GM12878 (cell line): ENCODE results near the gene NXN. TPM values are rescaled to one million over a fixed set of nuclear protein-coding genes. Genes with fewer than 3 reads are reported as not detected.

ENCODE experiments used
- ATAC-seq: fragments of 200-7000 bp; cut with Tn5 transposase; 3 replicates; pipeline ENCODE4 v1.9.1; 2020; ENCODE audit warnings: mild to moderate bottlenecking, moderate library complexity
- BruUV-seq: library from RNA; stranded (reverse); fragments of 400-500 nt; replicated peaks from 2 replicates; lab custom pipeline; 2021; lab: Mats Ljungman, UMichigan
- CTCF ChIA-PET: fragments of 300-600 bp; sonication (Branson Sonifier 250); formaldehyde crosslinking; extraction: SDS; loops from one replicate; lab custom pipeline; 2021; ENCODE audit warnings: inconsistent platforms; lab: Yijun Ruan, JAX
- POLR2A ChIA-PET: fragments of 350-600 bp; formaldehyde crosslinking; extraction: SDS; loops from one replicate; lab custom pipeline; 2021; ENCODE audit warnings: inconsistent platforms; lab: Charles Lee
- RAD21 ChIA-PET: fragments of 300-600 bp; sonication (Branson Sonifier 250); formaldehyde crosslinking; loops from one replicate; lab custom pipeline; 2023; ENCODE audit warnings: antibody characterized with exemption; ENCODE audit not compliant: unreplicated experiment; lab: Charles Lee
- SMC1A ChIA-PET: fragments of 300-600 bp; sonication (Branson Sonifier 250); formaldehyde crosslinking; loops from one replicate; lab custom pipeline; 2023; ENCODE audit not compliant: unreplicated experiment, uncharacterized antibody; lab: Charles Lee
- DNase-seq: peaks from one replicate; pipeline ENCODE4 v3.0.0-alpha.2; 2011; ENCODE audit warnings: low read depth, low spot score
- FAIRE-seq: peaks from 3 replicates; lab custom pipeline; 2011; peaks lifted over from hg19 to GRCh38; lab: Jason Lieb, UNC
- H2AFZ ChIP-seq: 2 replicates; pipeline ENCODE4 v1.6.0; 2011; ENCODE audit warnings: low read depth, low read length, control low read depth; ENCODE audit not compliant: control insufficient read depth
- H3K27ac ChIP-seq: 2 replicates; pipeline ENCODE4 v1.5.1; 2011; ENCODE audit warnings: control low read depth; ENCODE audit not compliant: control insufficient read depth, insufficient read depth
- H3K27me3 ChIP-seq, 2 experiments: replicated peaks in 1 of 2; 2 replicates each; pipeline versions ENCODE4 v1.6.0 to v1.6.1; 2011; ENCODE audit warnings: low read length in 1 of 2; ENCODE audit not compliant: control insufficient read depth in 2 of 2, insufficient read depth in 2 of 2
- H3K36me3 ChIP-seq, 2 experiments: 2 replicates each; pipeline ENCODE4 v1.5.1; 2011; ENCODE audit warnings: low read length in 1 of 2; ENCODE audit not compliant: control insufficient read depth in 2 of 2, insufficient read depth in 2 of 2
- H3K4me1 ChIP-seq: 2 replicates; pipeline ENCODE4 v1.6.1; 2011; ENCODE audit warnings: mild to moderate bottlenecking, low read length, moderate library complexity, mixed read lengths; ENCODE audit not compliant: control insufficient read depth, insufficient read depth
- H3K4me2 ChIP-seq: 2 replicates; pipeline ENCODE4 v1.6.0; 2011; ENCODE audit warnings: control low read depth; ENCODE audit not compliant: control insufficient read depth, insufficient read depth
- H3K4me3 ChIP-seq: fragments of 200-600 bp; sonication (generic); 2 replicates; pipeline ENCODE4 v1.5.1; 2016
- H3K79me2 ChIP-seq: 2 replicates; pipeline ENCODE4 v1.6.0; 2011; ENCODE audit warnings: low read length; ENCODE audit not compliant: control insufficient read depth, insufficient read depth
- H3K9ac ChIP-seq: 2 replicates; pipeline ENCODE4 v1.8.0; 2011; ENCODE audit warnings: low read length, control low read depth, mixed read lengths; ENCODE audit not compliant: control insufficient read depth, insufficient read depth
- H3K9me3 ChIP-seq: replicated peaks from 3 replicates; pipeline ENCODE4 v1.5.1; 2011; ENCODE audit warnings: mild to moderate bottlenecking, low read length; ENCODE audit not compliant: control insufficient read depth, insufficient read depth
- H4K20me1 ChIP-seq: 2 replicates; pipeline ENCODE4 v1.6.0; 2011; ENCODE audit not compliant: control insufficient read depth, insufficient read depth
- CBFB ChIP-seq: IDR thresholded peaks from 2 replicates; pipeline ENCODE4 v1.6.1; 2016; ENCODE audit warnings: antibody characterized with exemption, low read depth
- CHD2 ChIP-seq: IDR thresholded peaks from 2 replicates; pipeline ENCODE4 v1.6.1; 2011; ENCODE audit warnings: low read depth, low read length, improper control_type of control experiment, borderline replicate concordance
- EGR1 ChIP-seq, 2 experiments: IDR thresholded peaks; 1 replicate in 1 of 2; 2 replicates in 1 of 2; pipeline ENCODE4 v1.6.1; 2011 to 2012; ENCODE audit warnings: low read depth in 2 of 2, low read length in 2 of 2, borderline replicate concordance in 1 of 2, mild to moderate bottlenecking in 1 of 2, moderate library complexity in 1 of 2
- ETV6 ChIP-seq, 2 experiments: fragments of 450-650 bp in 1 of 2; IDR thresholded peaks in 1 of 2; conservative IDR thresholded peaks in 1 of 2; 2 replicates each; pipeline ENCODE4 v1.6.1; 2014; ENCODE audit warnings: antibody characterized with exemption in 1 of 2, borderline replicate concordance in 1 of 2, low read depth in 1 of 2, mild to moderate bottlenecking in 1 of 2, moderate library complexity in 1 of 2
- EZH2 ChIP-seq: IDR thresholded peaks from 2 replicates; pipeline ENCODE4 v1.6.1; 2012; ENCODE audit warnings: low read depth, mild to moderate bottlenecking, control low read depth, inconsistent platforms, low read length, borderline replicate concordance; ENCODE audit not compliant: control insufficient read depth
- JUND ChIP-seq: IDR thresholded peaks from 2 replicates; pipeline ENCODE4 v1.6.1; 2012; ENCODE audit warnings: low read depth, mild to moderate bottlenecking, low read length, improper control_type of control experiment, moderate library complexity
- MTA3 ChIP-seq: IDR thresholded peaks from 2 replicates; pipeline ENCODE4 v1.6.1; 2012; ENCODE audit warnings: low read length, inconsistent platforms, borderline replicate concordance
- MYC ChIP-seq: IDR thresholded peaks from 2 replicates; pipeline ENCODE4 v1.6.1; 2011; ENCODE audit warnings: mild to moderate bottlenecking, low read length, moderate library complexity, inconsistent platforms; ENCODE audit not compliant: insufficient read depth, insufficient replicate concordance, insufficient read length, severe bottlenecking
- NBN ChIP-seq: fragments of 450-650 bp; IDR thresholded peaks from 2 replicates; pipeline ENCODE4 v1.6.1; 2016
- NR2C2 ChIP-seq: IDR thresholded peaks from 2 replicates; pipeline ENCODE4 v1.6.1; 2011; ENCODE audit warnings: borderline replicate concordance, low read depth; ENCODE audit not compliant: control insufficient read depth, insufficient read length
- PML ChIP-seq: IDR thresholded peaks from 2 replicates; pipeline ENCODE4 v1.6.1; 2012; ENCODE audit warnings: low read length, inconsistent platforms
- POLR2A ChIP-seq: IDR thresholded peaks from 2 replicates; pipeline ENCODE4 v1.6.1; 2011; ENCODE audit warnings: low read depth, mild to moderate bottlenecking, low read length
- POLR2AphosphoS2 ChIP-seq: IDR thresholded peaks from 2 replicates; pipeline ENCODE4 v1.6.1; 2011; ENCODE audit warnings: low read depth, mild to moderate bottlenecking, low read length, improper control_type of control experiment, moderate library complexity
- SMARCA5 ChIP-seq: fragments of 450-650 bp; IDR thresholded peaks from 2 replicates; pipeline ENCODE4 v1.6.1; 2017; ENCODE audit warnings: mild to moderate bottlenecking
- SP1 ChIP-seq: IDR thresholded peaks from one replicate; pipeline ENCODE4 v1.6.1; 2011; ENCODE audit warnings: low read depth, low read length
- SREBF2 ChIP-seq: IDR thresholded peaks from 2 replicates; pipeline ENCODE4 v1.6.1; 2012; ENCODE audit warnings: mild to moderate bottlenecking, low read length
- WGBS: methylation state at CpG from one replicate; pipeline ENCODE4 v1.1.6; 2016; ENCODE audit warnings: low lambda C conversion rate; ENCODE audit not compliant: insufficient replicate concordance, insufficient coverage; ENCODE audit errors: missing lambda C conversion rate; 5-methylcytosine and 5-hydroxymethylcytosine counted together
- in situ Hi-C: fragments of 300-500 bp; cut with MboI; formaldehyde crosslinking; loops from 9 replicates; pipeline ENCODE4 v1.14.3; 2018; ENCODE audit warnings: mixed read lengths
- intact Hi-C: fragments of 100-400 bp; cut with micrococcal nuclease; formaldehyde crosslinking; loops from one replicate; pipeline ENCODE4 v1.14.2; 2022; ENCODE audit not compliant: unreplicated experiment
- polyA plus RNA-seq, 11 experiments: library from polyadenylated mRNA; depleted of rRNA in 4 of 11; unstranded in 6 of 11; stranded (reverse) in 5 of 11; fragments of >200 nt; fragmentation: Nextera tagmentation in 4 of 11; fragmentation: Illumina TruSeq in 1 of 11; extraction: Ambion mirVana in 4 of 11; extraction: Trizol in 1 of 11; gene quantifications; 1 replicate in 1 of 11; 2 replicates in 10 of 11; pipeline versions ENCODE4 v1.2.1 to v1.2.3, GENCODE V29; 2011 to 2016; ENCODE audit warnings: inconsistent platforms in 2 of 11, missing spikeins in 2 of 11, low read depth in 1 of 11
- total RNA-seq, 4 experiments: library from RNA; depleted of rRNA in 3 of 4; stranded (reverse); fragments of >200 nt in 3 of 4; fragmentation: Illumina TruSeq in 1 of 4; extraction: Trizol in 1 of 4; gene quantifications; 2 replicates each; pipeline versions ENCODE4 v1.2.1 to v1.2.3, GENCODE V29; 2013 to 2021

Gene NXN
- total and polyA plus RNA-seq, 10 of the 15 experiments (the other 5 are each of a cell fraction or from before 2014, with no cell fraction given) = 0.04 to 1.2 (median 0.30) TPM

- Histone ChIP-seq H3K9me3 (no peaks in the 10 kb centered on the region; the same call in 2 of the 3 replicates), H3K36me3 (no peaks in the 10 kb centered on the region), H3K27ac (no peak overlapping the region), H3K4me3 (no peak overlapping the region), H3K4me1 (no peaks in the 10 kb centered on the region), H2AFZ (no peak overlapping the region)
- ChIA-PET SMC1A (no interaction called here), POLR2A (no interaction called here), RAD21 (no interaction called here)
- no peak for FAIRE-seq
- no peak for DNase-seq
- TF ChIP-seq CHD2 (no peak), MTA3 (no peak), EGR1 (IDR thresholded peaks at IDR 0.05; ENCODE audit: borderline replicate concordance in 1 of 2, low read depth in 2 of 2, low read length in 2 of 2) (no peak), SP1 (no peak), SMARCA5 (no peak), POLR2A (no peak), ETV6 (conservative IDR thresholded peaks at IDR 0.05 in 1 of 2, IDR thresholded peaks at IDR 0.05 in 1 of 2; ENCODE audit: borderline replicate concordance in 1 of 2, low read depth in 1 of 2) (no peak)
- TF ChIP-seq, all 136 proteins: peak for 0
- H4K20me1 ChIP-seq = no peaks in the 10 kb centered on the region
- in situ Hi-C loops = no loop called here
- no peak overlapping the region for H3K4me2 ChIP-seq
- no peak overlapping the region for H3K9ac ChIP-seq
- CTCF ChIA-PET = no interaction called here
- no peaks in the 10 kb centered on the region for H3K79me2 ChIP-seq
- WGBS = 57% methylated on average over 13 of the region's 25 CpGs
- intact Hi-C loops = no loop called here
- no TSS peak for BruUV-seq
- no peak for ATAC-seq
- H3K27me3 ChIP-seq = no peaks in the 10 kb centered on the region
These were observed 31.2 kb downstream of the NXN start for GRCh38 chr17:948284-948852.

GRCh38 chr17:946510-947236 lies 32.9 kb downstream of the NXN start:
- in situ Hi-C loops (no loop called here), intact Hi-C loops (no loop called here)
- ChIA-PET POLR2A (no interaction called here), RAD21 (no interaction called here), CTCF (no interaction called here), SMC1A (no interaction called here)
- H3K9ac ChIP-seq = no peak overlapping the region
- no peaks in the 10 kb centered on the region for H3K4me1 ChIP-seq
- BruUV-seq = no TSS peak
- FAIRE-seq (no peak), DNase-seq (no peak), ATAC-seq (no peak)
- H4K20me1 ChIP-seq = no peaks in the 10 kb centered on the region
- no peak overlapping the region for H3K4me2 ChIP-seq
- no peak overlapping the region for H2AFZ ChIP-seq
- no peak overlapping the region for H3K27ac ChIP-seq
- no peak overlapping the region for H3K4me3 ChIP-seq
- no peaks in the 10 kb centered on the region for H3K36me3 ChIP-seq
- no peaks in the 10 kb centered on the region for H3K9me3 ChIP-seq
- no peaks in the 10 kb centered on the region for H3K27me3 ChIP-seq
- WGBS = 67% methylated on average over 37 of the region's 37 CpGs
- H3K79me2 ChIP-seq = no peaks in the 10 kb centered on the region
- TF ChIP-seq NBN (no peak), NR2C2 (no peak), PML (no peak), MYC (no peak), POLR2AphosphoS2 (no peak), JUND (no peak), SREBF2 (no peak), EZH2 (no peak), CBFB (no peak)
